Stimulated activated CD8-positive, alpha-beta memory T cell treated with anti-CD3 and anti-CD28 coated beads, Interleukin-15, amount 100 ng/mL, for 4 hours (primary cell): ENCODE data around the gene TINAG.
"Not testable (repeated sequence)": the region's sequence is repeated elsewhere in the genome, so short reads cannot be mapped to it uniquely, and the experiment has no call there.

Experiments used
- DNase-seq, 2 donors: peaks; one replicate each; pipeline ENCODE4 v3.0.0-alpha.2; 2020; ENCODE audit warnings: low read depth in 2 of 2

TINAG gene

GRCh38 chr6:54308986-54309315, 710 bp downstream of the TINAG start:
- no peak for DNase-seq

DNA sequence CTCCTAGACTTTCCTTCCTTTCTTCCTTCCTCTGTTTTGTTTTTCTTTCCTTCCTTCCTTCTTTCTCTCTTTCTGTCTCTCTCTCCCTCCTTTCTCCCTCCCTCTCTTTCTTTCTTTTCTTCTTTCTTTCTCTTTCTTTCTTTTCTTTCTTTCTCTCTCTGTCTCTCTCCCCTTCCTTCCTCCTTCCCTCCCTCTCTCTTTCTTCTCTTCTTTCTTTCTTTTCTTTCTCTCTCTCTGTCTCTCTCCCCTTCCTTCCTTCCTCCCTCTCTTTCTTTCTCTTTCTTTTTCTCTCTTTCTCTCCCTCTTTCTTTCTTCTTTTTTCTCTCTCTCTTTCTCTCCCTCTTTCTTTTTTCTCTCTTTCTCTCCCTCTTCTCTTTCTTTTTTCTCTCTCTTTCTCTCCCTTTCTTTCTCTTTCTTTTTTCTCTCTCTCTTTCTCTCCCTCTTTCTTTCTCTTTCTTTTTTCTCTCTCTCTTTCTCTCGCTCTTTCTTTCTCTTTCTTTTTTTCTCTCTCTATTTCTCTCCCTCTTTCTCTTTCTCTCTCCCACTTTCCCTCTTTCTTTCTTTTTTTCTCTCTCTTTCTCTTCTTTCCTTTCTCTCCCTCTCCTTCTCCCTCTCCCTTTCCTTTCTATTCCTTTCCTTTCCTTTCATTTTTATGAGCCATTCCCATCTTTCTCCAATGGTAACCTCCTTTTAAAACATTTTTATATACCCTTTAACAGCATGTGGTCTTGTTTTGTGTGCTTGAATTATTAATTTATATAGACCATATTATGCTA, 2.3 kb downstream of the TINAG start:
- DNase-seq = no peak

DNA sequence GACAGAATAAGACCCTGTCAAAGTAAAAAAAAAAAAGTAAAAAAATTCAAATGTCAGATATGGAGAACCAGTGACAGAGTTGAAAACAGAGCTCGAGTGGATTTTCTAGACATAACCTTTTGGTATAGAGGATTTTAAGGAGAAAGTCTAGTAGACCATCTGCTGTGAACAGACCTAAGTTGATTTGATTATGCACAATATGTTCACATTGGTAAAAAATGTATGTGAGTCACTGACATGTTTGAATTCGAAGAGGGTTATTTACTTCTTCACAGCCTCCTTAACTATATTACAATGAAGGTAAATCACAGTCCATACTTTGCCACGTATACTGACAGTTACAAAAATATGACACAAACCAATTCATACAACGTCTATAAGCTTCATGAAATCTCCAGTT, 7.4 kb downstream of the TINAG start:
- no peak for DNase-seq

DNA sequence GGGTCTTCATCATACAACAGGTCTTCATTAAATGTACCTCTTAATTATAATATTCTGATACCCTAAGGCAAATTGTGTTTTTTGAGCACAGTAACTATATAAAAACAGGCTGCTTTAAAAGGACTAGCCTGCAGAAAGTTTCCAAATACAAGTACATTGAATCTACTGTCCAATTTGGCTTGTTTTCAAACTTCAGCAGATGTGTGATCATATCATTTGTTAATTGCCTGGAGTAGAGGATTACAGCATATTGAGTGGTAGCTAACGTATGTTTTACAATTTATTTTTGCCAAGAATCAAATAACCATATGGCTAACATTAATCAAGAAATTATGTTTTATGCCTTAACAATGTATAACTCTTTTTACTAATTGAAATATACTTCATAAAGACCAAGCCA, 12.6 kb downstream of the TINAG start:
- DNase-seq = no peak

DNA sequence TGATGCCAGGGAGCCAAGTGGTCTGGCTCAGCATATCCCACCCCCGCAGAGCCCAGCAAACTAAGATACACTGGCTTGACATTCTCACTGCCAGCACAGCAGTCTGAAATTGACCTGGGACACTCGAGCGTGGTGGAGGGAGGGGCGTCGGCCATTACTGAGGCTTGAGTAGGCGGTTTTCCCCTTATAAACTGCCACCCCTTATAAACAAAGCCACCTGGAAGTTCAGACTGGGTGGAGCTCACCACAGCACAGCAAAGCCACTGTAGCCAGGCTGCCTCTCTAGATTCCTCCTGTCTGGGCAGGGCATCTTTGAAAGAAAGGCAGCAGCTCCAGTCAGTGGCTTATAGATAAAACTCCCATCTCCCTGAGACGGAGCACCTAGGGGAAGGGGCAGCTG, 19.4 kb downstream of the TINAG start:
- no peak for DNase-seq

GRCh38 chr6:54331571-54331970, 23.3 kb downstream of the TINAG start:
- DNase-seq = not testable (repeated sequence)

DNA sequence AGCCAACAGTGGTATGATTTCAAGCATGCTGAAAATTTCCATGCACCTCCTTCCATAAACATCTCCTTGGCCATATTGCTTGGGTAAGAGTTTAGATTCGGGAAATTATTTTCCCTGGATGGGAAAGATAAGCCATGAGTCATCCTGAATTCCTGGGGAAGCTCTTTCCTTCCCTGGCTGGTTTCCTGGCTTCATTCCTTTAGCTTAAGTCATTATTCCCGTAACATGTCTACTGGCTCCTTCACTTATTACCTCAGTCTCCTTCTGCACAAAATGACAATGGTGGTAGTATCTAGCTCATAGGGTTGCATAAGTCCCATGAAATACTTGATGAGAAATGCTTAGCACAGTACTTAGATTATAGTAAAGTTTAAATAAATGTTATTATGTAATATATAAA, 27.6 kb downstream of the TINAG start:
- DNase-seq = no peak

DNA sequence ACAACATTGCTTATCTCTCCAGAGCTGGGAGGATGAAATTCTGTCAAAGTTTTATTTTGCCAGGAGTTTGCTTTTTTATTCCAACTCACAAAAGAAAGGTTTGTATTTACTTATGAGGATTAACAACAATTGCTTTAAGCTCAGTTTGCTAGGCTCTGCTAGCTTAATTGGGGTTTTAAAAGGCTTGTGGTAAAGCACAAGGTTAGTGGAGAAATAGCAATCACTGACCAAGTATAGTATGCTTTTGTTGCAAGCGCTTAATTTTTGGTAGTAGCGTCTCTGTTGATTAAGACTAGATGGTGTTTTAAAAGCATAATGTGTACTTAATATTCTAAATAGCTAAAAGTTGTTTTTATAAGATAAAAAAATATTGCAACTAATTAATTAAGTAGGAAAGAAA, 45.7 kb downstream of the TINAG start:
- no peak for DNase-seq

GRCh38 chr6:54354608-54355007, 46.4 kb downstream of the TINAG start:
- no peak for DNase-seq

- DNase-seq = no peak
Measured at GRCh38 chr6:54357141-54357540, 48.9 kb downstream of the TINAG start.

DNA sequence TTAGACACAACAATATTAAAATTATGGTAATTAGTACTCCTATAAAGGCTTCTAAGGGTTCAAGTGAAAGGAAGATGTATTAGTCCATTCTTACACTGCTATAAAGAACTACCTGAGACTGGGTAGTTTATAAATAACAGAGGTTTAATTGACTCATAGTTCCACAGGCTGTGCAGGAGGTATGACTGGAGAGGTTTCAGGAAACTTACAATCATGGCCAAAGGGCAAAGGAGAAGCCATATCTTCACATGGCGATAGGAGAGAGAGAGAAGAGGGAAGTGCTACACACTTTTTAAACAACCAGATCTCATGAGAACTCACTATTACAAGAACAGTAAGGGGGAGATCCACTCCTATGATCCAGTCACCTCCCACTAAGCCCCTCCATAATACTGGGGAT, 52.9 kb downstream of the TINAG start:
- no peak for DNase-seq

DNA sequence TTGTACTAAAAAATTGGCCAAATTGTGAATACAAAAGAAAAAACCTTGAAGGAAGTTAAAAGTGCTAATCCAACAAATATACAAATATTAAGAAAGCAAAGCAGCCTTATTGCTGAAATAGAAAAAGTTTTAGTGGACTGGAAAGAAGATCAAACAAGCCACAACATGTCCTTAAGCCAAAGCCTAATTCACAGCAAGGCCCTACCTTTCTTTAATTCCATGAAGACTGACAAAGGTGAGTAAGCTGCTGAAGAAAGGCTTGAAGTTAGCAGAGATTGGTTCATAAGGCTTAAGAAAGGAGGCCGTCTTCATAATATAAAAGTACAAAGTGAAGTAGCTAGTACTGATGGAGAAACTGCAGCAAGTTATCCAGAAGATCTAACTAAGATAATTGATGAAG, 53.5 kb downstream of the TINAG start:
- no peak for DNase-seq

GRCh38 chr6:54366667-54367327, 58.6 kb downstream of the TINAG start:
- no peak for DNase-seq

GRCh38 chr6:54377776-54378175, 69.5 kb downstream of the TINAG start:
- no peak for DNase-seq

- DNase-seq = no peak
Measured at GRCh38 chr6:54386295-54386694, 78.1 kb downstream of the TINAG start.

DNA sequence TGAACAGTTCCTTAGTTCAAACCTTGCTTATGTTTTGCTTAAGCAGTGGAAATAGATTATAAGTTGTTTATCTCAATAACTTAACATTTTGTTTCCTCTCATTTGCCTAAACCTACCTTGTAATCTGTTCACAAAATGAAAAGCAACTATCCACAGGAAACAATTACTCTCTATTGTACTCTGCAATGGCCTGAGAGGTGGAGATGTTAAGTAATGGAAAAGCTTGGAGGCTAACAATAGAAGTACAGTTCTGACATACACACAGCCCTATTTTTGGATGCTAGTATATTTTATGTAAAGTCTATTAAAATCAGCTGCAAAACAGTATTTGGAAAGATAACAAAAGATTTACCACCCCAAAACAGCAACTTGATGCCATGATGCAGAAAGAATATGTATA, 82.1 kb downstream of the TINAG start:
- DNase-seq = no peak

DNA sequence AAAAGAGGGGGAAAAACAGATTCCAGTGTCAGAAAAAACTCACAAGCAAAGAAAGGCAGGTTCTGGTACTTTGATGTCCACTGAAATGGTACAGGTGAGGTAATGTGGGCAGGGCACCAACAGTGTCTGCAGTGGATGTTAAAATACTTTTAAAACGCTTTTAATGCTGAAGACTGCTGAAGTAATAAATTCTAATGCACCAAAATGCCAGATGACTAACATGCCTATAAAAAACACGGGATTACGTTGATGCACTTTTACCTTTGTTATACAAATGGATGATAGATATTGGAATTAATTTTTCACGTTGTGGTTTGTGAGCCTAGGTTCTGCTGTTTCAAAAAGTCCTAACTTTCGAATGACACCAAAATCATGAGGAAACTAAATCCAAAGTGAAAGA, 83.3 kb downstream of the TINAG start:
- DNase-seq = no peak

- DNase-seq = no peak
Measured at GRCh38 chr6:54403096-54403495, 94.9 kb downstream of the TINAG start.

GRCh38 chr6:54404791-54405190, 96.5 kb downstream of the TINAG start:
- no peak for DNase-seq

DNA sequence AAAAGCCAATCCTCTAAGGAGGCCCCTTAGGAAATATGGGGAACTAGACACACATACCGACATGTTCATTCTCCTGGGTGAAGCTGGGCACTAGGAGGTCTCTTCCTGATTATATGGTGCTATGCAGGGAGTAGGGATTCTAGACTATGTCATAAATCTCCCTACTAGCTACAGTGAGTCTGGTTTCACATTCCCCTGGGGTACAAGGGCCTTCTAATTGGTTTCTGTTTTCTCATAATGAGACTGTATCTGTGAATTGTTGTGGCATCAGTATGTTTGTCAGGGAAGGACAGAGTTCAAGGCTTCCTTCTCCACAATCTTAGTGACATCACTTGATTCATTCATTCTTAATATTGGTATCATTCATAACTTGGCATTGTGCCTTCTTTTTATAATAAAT, 103.5 kb downstream of the TINAG start:
- no peak for DNase-seq

GRCh38 chr6:54415517-54415916, 107.3 kb downstream of the TINAG start:
- DNase-seq = no peak

DNA sequence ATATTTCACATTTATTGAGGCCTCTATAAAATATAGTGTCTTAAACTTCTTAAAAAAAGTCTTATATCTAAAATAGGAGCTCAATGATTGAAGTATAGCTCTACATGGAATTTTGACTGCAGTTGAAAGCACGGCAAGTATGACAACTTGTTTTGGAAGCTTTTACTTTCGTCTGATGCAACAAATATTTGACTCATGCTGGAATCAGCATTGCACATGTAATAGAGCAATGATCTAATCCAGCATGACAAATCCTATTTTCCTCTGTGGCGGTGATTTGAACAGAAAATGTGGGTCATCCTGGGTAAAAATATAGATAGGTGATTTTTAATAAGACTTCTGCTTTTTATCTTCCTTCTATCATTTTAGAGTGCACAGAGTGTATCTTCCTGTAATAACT, 111.6 kb downstream of the TINAG start:
- no peak for DNase-seq

DNA sequence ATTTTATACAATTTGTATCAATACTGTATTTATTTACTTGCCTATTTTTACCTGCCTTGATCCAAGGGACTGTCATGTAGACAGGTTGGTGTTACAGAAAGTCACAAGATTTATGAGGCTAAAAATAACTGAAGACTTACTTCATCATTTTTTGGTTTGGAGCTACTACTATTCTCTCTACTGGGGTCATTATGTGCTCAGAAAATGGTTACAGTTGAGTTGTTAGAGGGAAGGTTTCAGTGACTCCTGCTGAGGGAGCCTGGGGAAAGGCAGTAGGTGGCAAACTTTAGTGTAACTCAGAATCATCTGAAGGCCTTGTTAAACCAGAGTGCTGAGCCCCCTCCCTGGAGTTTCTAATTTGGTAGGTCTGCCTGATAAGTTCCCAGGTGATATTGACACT, 118.8 kb downstream of the TINAG start:
- no peak for DNase-seq

- no peak for DNase-seq
Measured at GRCh38 chr6:54427396-54427937, 119.2 kb downstream of the TINAG start.
